Measurements from ENCODE around the gene MAP4K1.

Gene MAP4K1

DNA sequence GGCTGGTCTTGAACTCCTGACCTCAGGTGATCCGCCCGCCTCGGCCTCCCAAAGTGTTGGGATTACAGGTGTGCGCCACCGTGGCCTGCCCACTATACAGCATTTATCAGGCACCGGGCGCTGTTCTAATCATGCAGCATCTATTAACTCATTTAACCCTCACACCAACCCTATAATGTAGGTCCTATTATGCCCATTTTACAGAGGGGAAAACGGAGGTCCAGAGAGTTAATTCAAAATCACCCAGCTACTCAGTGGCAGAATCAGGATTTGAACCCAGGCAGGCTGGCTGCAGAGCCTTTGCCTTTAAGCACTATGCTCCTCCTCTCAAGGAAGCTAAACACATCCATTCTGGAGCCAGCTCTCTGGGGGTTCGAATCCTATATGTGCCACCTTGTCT lies 54.3 kb downstream of the MAP4K1 start:
- Histone ChIP-seq H3K36me3 (ENCODE audit: insufficient read depth) (no peaks in the 10 kb centered on the region), H3K9ac (no peak overlapping the region), H3K27ac (no peak overlapping the region), H3K4me2 (no peak overlapping the region), H3K4me3 (IDR thresholded peaks at IDR 0.05; ENCODE audit: insufficient read depth, low read depth, low read length) (no peak overlapping the region), H3K4me1 (ENCODE audit: low read depth, poor library complexity, severe bottlenecking) (no peaks in the 10 kb centered on the region), H2AFZ (ENCODE audit: low read depth) (no peak overlapping the region), H4K20me1 (ENCODE audit: insufficient read depth) (no peaks in the 10 kb centered on the region), H3K79me2 (ENCODE audit: insufficient read depth, low read depth) (no peaks in the 10 kb centered on the region), H3K27me3 (ENCODE audit: insufficient read depth, low read depth) (peaks cover 3% of the 10 kb centered on the region; the same call in 1 of the 2 replicates)
- no peak for TF ChIP-seq CTCF (conservative IDR thresholded peaks at IDR 0.05; ENCODE audit: low read depth, low read length)

- no peaks in the 10 kb centered on the region for H3K36me3 ChIP-seq (ENCODE audit: insufficient read depth)
- TF ChIP-seq CTCF (conservative IDR thresholded peaks at IDR 0.05; ENCODE audit: low read depth, low read length): no peak
- no peak overlapping the region for H2AFZ ChIP-seq (ENCODE audit: low read depth)
- H3K27me3 ChIP-seq (ENCODE audit: insufficient read depth, low read depth): peaks cover 3% of the 10 kb centered on the region; the same call in 1 of the 2 replicates
- H3K4me3 ChIP-seq (IDR thresholded peaks at IDR 0.05; ENCODE audit: insufficient read depth, low read depth, low read length): no peak overlapping the region
- no peaks in the 10 kb centered on the region for H3K79me2 ChIP-seq (ENCODE audit: insufficient read depth, low read depth)
- H4K20me1 ChIP-seq (ENCODE audit: insufficient read depth): no peaks in the 10 kb centered on the region
- no peak overlapping the region for H3K27ac ChIP-seq
- no peaks in the 10 kb centered on the region for H3K4me1 ChIP-seq (ENCODE audit: low read depth, poor library complexity, severe bottlenecking)
- no peak overlapping the region for H3K9ac ChIP-seq
- H3K4me2 ChIP-seq: no peak overlapping the region
Observed at GRCh38 chr19:38562096-38562495, 55.7 kb downstream of the MAP4K1 start.

DNA sequence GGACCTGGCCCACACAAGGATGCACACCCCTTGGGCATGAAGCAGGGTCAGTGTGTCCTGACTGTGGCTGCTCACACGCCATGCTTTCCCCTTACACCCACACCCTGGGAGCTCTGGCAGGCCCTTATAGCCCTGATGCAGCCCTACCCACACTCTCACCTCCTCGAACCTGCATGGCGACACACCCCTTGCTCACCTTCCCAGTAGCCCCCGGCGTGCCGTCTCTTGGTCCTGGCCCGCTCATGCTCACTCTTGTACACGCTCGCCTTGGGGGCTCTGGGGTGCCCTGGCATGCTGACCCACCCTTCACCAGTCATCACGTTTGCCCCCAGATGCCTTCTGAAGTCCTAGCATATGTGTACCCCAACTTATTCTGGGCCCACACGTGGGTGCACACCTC lies 56.1 kb downstream of the MAP4K1 start:
- Histone ChIP-seq H3K4me1 (ENCODE audit: low read depth, poor library complexity, severe bottlenecking) (no peaks in the 10 kb centered on the region), H3K4me3 (IDR thresholded peaks at IDR 0.05; ENCODE audit: insufficient read depth, low read depth, low read length) (no peak overlapping the region), H3K4me2 (no peak overlapping the region), H2AFZ (ENCODE audit: low read depth) (no peak overlapping the region), H4K20me1 (ENCODE audit: insufficient read depth) (no peaks in the 10 kb centered on the region), H3K36me3 (ENCODE audit: insufficient read depth) (no peaks in the 10 kb centered on the region), H3K79me2 (ENCODE audit: insufficient read depth, low read depth) (no peaks in the 10 kb centered on the region), H3K27ac (no peak overlapping the region), H3K9ac (no peak overlapping the region), H3K27me3 (ENCODE audit: insufficient read depth, low read depth) (no peaks in the 10 kb centered on the region; the same call in 1 of the 2 replicates)
- no peak for TF ChIP-seq CTCF (conservative IDR thresholded peaks at IDR 0.05; ENCODE audit: low read depth, low read length)

- Histone ChIP-seq H3K4me3 (IDR thresholded peaks at IDR 0.05; ENCODE audit: insufficient read depth, low read depth, low read length) (no peak overlapping the region), H3K27me3 (ENCODE audit: insufficient read depth, low read depth) (no peaks in the 10 kb centered on the region), H3K36me3 (ENCODE audit: insufficient read depth) (no peaks in the 10 kb centered on the region), H4K20me1 (ENCODE audit: insufficient read depth) (no peaks in the 10 kb centered on the region), H3K4me2 (no peak overlapping the region), H3K27ac (no peak overlapping the region), H3K9ac (no peak overlapping the region), H3K4me1 (ENCODE audit: low read depth, poor library complexity, severe bottlenecking) (no peaks in the 10 kb centered on the region), H2AFZ (ENCODE audit: low read depth) (no peak overlapping the region), H3K79me2 (ENCODE audit: insufficient read depth, low read depth) (no peaks in the 10 kb centered on the region)
- no peak for TF ChIP-seq CTCF (conservative IDR thresholded peaks at IDR 0.05; ENCODE audit: low read depth, low read length)
Observed at GRCh38 chr19:38561053-38561606, 56.6 kb downstream of the MAP4K1 start.
